Measurements from ENCODE around the gene VAPB. TPM values are rescaled to one million over a fixed set of nuclear protein-coding genes. Genes with fewer than 3 reads are reported as not detected.

The VAPB gene
- total RNA-seq, 1 donor from 2014 or later, result 36.2 TPM

DNA sequence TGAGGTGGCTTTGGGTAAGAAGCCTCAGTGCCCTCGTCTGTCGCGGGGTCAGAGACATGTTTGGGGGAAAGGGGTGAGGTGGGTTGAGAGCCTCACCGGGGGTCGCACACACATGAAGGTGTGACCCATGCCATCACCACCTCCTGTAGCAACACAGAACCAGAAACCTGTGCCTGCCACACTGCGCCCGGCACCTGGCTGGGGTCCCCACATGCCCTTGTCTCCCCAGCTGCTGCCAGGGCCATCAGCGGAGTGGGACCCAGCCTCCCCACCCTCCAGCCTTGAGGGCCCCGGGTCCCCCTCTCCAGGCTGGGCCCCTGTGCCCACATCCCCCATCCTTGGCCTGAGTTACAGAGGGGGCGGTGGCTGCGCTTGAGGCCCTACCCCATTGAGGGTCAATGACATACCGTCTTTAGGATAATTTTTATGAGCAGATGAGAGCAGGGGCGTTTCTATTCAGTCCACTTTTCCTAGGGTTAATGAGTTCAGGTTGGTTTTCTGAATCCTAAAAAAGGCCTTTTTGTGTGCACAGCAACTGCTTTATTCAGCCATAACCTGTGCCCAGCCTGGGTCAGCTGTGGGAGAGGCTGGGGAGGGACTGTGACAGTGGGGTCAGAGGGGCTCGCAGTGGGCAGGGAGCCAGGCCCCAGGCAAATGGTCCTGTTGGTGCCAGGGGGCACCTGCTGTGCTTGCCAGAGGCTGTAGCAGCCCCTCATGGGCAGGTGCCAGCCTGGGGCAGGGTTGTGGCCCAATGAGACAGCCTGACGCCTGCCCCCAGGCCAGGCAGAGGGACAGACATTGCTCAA, 106.8 kb downstream of the VAPB start:
- intact Hi-C loops (cut with micrococcal nuclease), result no loop called here
- peaks cover 6% of the 10 kb centered on the region for H3K27me3 Mint-ChIP-seq (ENCODE audit: low read depth)
- H3K27ac Mint-ChIP-seq, result no peak overlapping the region
- H3K4me3 Mint-ChIP-seq (ENCODE audit: low read depth), result no peak overlapping the region
- H3K36me3 Mint-ChIP-seq (ENCODE audit: low read depth), result no peaks in the 10 kb centered on the region
- no peaks in the 10 kb centered on the region for H3K9me3 Mint-ChIP-seq
- H3K4me1 Mint-ChIP-seq (ENCODE audit: low read depth), result no peaks in the 10 kb centered on the region
- no peak for DNase-seq (ENCODE audit: low spot score)

DNA sequence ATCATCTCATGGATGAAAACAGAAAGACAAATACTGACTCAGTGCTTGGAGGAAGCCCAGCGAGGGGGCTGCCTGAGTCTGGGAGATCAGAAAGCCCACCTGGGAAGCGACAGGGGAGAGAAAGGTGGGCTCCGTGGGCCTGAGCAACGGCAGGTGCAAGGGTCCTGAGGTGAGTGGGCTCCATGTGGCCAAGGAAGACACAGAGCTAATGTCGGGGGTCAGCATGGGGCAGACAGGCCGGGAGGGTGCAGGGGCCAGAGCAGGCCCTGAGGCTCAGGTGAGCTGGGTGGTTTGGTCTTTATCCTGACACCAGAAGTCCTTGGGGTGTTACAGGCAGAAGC, 107.4 kb downstream of the VAPB start:
- Mint-ChIP-seq H3K27me3 (ENCODE audit: low read depth) (peaks cover 6% of the 10 kb centered on the region), H3K4me1 (ENCODE audit: low read depth) (no peaks in the 10 kb centered on the region), H3K9me3 (no peaks in the 10 kb centered on the region), H3K27ac (no peak overlapping the region), H3K36me3 (ENCODE audit: low read depth) (no peaks in the 10 kb centered on the region), H3K4me3 (ENCODE audit: low read depth) (no peak overlapping the region)
- intact Hi-C loops (cut with micrococcal nuclease), result no loop called here
- DNase-seq (ENCODE audit: low spot score), result no peak

- no peak for DNase-seq (ENCODE audit: low spot score)
- intact Hi-C loops (cut with micrococcal nuclease), result no loop called here
- H3K9me3 Mint-ChIP-seq, result no peaks in the 10 kb centered on the region
- H3K27me3 Mint-ChIP-seq (ENCODE audit: low read depth), result no peaks in the 10 kb centered on the region
- H3K27ac Mint-ChIP-seq, result no peak overlapping the region
- H3K36me3 Mint-ChIP-seq (ENCODE audit: low read depth), result no peaks in the 10 kb centered on the region
- H3K4me1 Mint-ChIP-seq (ENCODE audit: low read depth), result no peaks in the 10 kb centered on the region
- H3K4me3 Mint-ChIP-seq (ENCODE audit: low read depth), result no peak overlapping the region
These were observed 108.1 kb downstream of the VAPB start for GRCh38 chr20:58497076-58497641.

GRCh38 chr20:58497724-58498469, 108.9 kb downstream of the VAPB start:
- Mint-ChIP-seq H3K36me3 (ENCODE audit: low read depth) (no peaks in the 10 kb centered on the region), H3K27me3 (ENCODE audit: low read depth) (no peaks in the 10 kb centered on the region), H3K4me1 (ENCODE audit: low read depth) (no peaks in the 10 kb centered on the region), H3K9me3 (no peaks in the 10 kb centered on the region), H3K27ac (no peak overlapping the region), H3K4me3 (ENCODE audit: low read depth) (no peak overlapping the region)
- intact Hi-C loops (cut with micrococcal nuclease), result no loop called here
- no peak for DNase-seq (ENCODE audit: low spot score)

- intact Hi-C loops (cut with micrococcal nuclease), result no loop called here
- no peak overlapping the region for H3K27ac Mint-ChIP-seq
- no peaks in the 10 kb centered on the region for H3K36me3 Mint-ChIP-seq (ENCODE audit: low read depth)
- DNase-seq (ENCODE audit: low spot score), result no peak
- H3K9me3 Mint-ChIP-seq, result peaks cover 2% of the 10 kb centered on the region
- no peaks in the 10 kb centered on the region for H3K27me3 Mint-ChIP-seq (ENCODE audit: low read depth)
- no peaks in the 10 kb centered on the region for H3K4me1 Mint-ChIP-seq (ENCODE audit: low read depth)
- no peak overlapping the region for H3K4me3 Mint-ChIP-seq (ENCODE audit: low read depth)
These were observed 109.5 kb downstream of the VAPB start for GRCh38 chr20:58498470-58499068.

- Mint-ChIP-seq H3K9me3 (peaks cover 9% of the 10 kb centered on the region), H3K4me3 (ENCODE audit: low read depth) (no peak overlapping the region), H3K27me3 (ENCODE audit: low read depth) (no peaks in the 10 kb centered on the region), H3K36me3 (ENCODE audit: low read depth) (no peaks in the 10 kb centered on the region), H3K4me1 (ENCODE audit: low read depth) (no peaks in the 10 kb centered on the region), H3K27ac (no peak overlapping the region)
- intact Hi-C loops (cut with micrococcal nuclease), result no loop called here
- no peak for DNase-seq (ENCODE audit: low spot score)
These were observed 111.2 kb downstream of the VAPB start for GRCh38 chr20:58500256-58500655.

Other genes with a start within 250 kb of the VAPB start
- gene ANKRD60, start 160.6 kb upstream of the VAPB start, total RNA-seq, result not detected in 2 replicates
- 16.0 and 16.3 TPM in 2 replicates for gene RAB22A, start 79.5 kb upstream of the VAPB start, total RNA-seq
- not detected in 2 replicates for gene APCDD1L, start 126.2 kb downstream of the VAPB start, total RNA-seq